CD14-positive monocyte (primary cell): ENCODE data around the gene CLBA1. TPM values are rescaled to one million over a fixed set of nuclear protein-coding genes. Genes with fewer than 3 reads are reported as not detected.
"Not testable (repeated sequence)": the region's sequence is repeated elsewhere in the genome, so short reads cannot be mapped to it uniquely, and the experiment has no call there.

Source experiments
- DNase-seq, 3 donors: peaks; one replicate each; pipeline ENCODE4 v3.0.0-alpha.2; 2011 to 2022
- H2AFZ ChIP-seq: 2 replicates; pipeline ENCODE4 v1.6.0; 2012; ENCODE audit warnings: mild to moderate bottlenecking, low read depth, low read length, inconsistent platforms; ENCODE audit not compliant: insufficient read depth, poor library complexity, severe bottlenecking
- H3K27ac ChIP-seq, 2 donors: 1 replicate in 1 of 2; 2 replicates in 1 of 2; pipeline ENCODE4 v1.5.1; 2012 to 2013; ENCODE audit warnings: low read length in 2 of 2, control low read depth in 1 of 2, inconsistent platforms in 1 of 2, low read depth in 1 of 2, mild to moderate bottlenecking in 1 of 2
- H3K27me3 ChIP-seq, 2 donors: one replicate each; pipeline versions ENCODE4 v1.6.0 to v1.6.1; 2011 to 2013; ENCODE audit warnings: low read length in 2 of 2; ENCODE audit not compliant: control insufficient read depth in 2 of 2, insufficient read depth in 2 of 2
- H3K36me3 ChIP-seq, 2 donors: replicated peaks in 1 of 2; 1 replicate in 1 of 2; 2 replicates in 1 of 2; pipeline versions ENCODE4 v1.5.1 to v1.6.1; 2012 to 2013; ENCODE audit warnings: low read length in 2 of 2, control low read depth in 1 of 2, inconsistent platforms in 1 of 2, mild to moderate bottlenecking in 1 of 2; ENCODE audit not compliant: insufficient read depth in 2 of 2, control insufficient read depth in 1 of 2
- H3K4me1 ChIP-seq, 2 donors: 1 replicate in 1 of 2; 2 replicates in 1 of 2; pipeline versions ENCODE4 v1.5.1 to v1.6.1; 2012 to 2013; ENCODE audit warnings: low read length in 2 of 2, control low read depth in 1 of 2, inconsistent platforms in 1 of 2, mild to moderate bottlenecking in 1 of 2, moderate library complexity in 1 of 2; ENCODE audit not compliant: insufficient read depth in 2 of 2, control insufficient read depth in 1 of 2
- H3K4me2 ChIP-seq: replicated peaks from 2 replicates; pipeline ENCODE3; 2012; ENCODE audit warnings: low read length, moderate library complexity, mild to moderate bottlenecking; ENCODE audit not compliant: poor library complexity, severe bottlenecking; ENCODE audit errors: extremely low read depth
- H3K4me3 ChIP-seq, 3 experiments: fragments of 200-600 bp in 1 of 3; sonication (generic) in 1 of 3; replicated peaks in 1 of 3; 1 replicate in 2 of 3; 2 replicates in 1 of 3; pipeline ENCODE4 v1.5.1; 2011 to 2013; ENCODE audit warnings: low read length in 3 of 3, mild to moderate bottlenecking in 3 of 3, control low read depth in 2 of 3, low read depth in 2 of 3, inconsistent platforms in 1 of 3, moderate library complexity in 1 of 3
- H3K79me2 ChIP-seq: 2 replicates; pipeline ENCODE4 v1.6.0; 2012; ENCODE audit warnings: mild to moderate bottlenecking, control low read depth, inconsistent platforms, low read length, moderate library complexity; ENCODE audit not compliant: insufficient read depth
- H3K9ac ChIP-seq: 2 replicates; pipeline ENCODE4 v1.6.0; 2017; ENCODE audit warnings: low read length, mild to moderate bottlenecking; ENCODE audit not compliant: insufficient read depth, poor library complexity, severe bottlenecking
- H3K9me3 ChIP-seq, 2 donors: replicated peaks in 1 of 2; 1 replicate in 1 of 2; 2 replicates in 1 of 2; pipeline versions ENCODE4 v1.5.1 to v1.6.1; 2012 to 2013; ENCODE audit warnings: low read length in 2 of 2, control low read depth in 1 of 2; ENCODE audit not compliant: control insufficient read depth in 1 of 2, insufficient read depth in 1 of 2
- H4K20me1 ChIP-seq: 2 replicates; pipeline ENCODE4 v1.6.0; 2012; ENCODE audit warnings: mild to moderate bottlenecking, low read length, control low read depth, moderate library complexity; ENCODE audit not compliant: insufficient read depth
- H3K27ac Mint-ChIP-seq, 7 donors: one replicate each; pipeline ENCODE4 v1.8.0; 2020; ENCODE audit warnings: mild to moderate bottlenecking in 7 of 7, mixed read lengths in 7 of 7, moderate library complexity in 6 of 7, inconsistent platforms in 2 of 7
- H3K27me3 Mint-ChIP-seq, 3 donors: one replicate each; pipeline ENCODE4 v1.8.0; 2021 to 2022; ENCODE audit warnings: low read depth in 3 of 3, mild to moderate bottlenecking in 3 of 3, mixed read lengths in 3 of 3, moderate library complexity in 3 of 3, inconsistent platforms in 1 of 3
- H3K36me3 Mint-ChIP-seq, 2 donors: one replicate each; pipeline ENCODE4 v1.8.0; 2020; ENCODE audit warnings: mixed read lengths in 2 of 2, inconsistent platforms in 1 of 2, mild to moderate bottlenecking in 1 of 2
- H3K4me1 Mint-ChIP-seq: one replicate; pipeline ENCODE4 v1.8.0; 2020; ENCODE audit warnings: mild to moderate bottlenecking, mixed read lengths
- H3K4me3 Mint-ChIP-seq, 2 donors: one replicate each; pipeline ENCODE4 v1.8.0; 2020; ENCODE audit warnings: mild to moderate bottlenecking in 2 of 2, mixed read lengths in 2 of 2, moderate library complexity in 1 of 2
- H3K9me3 Mint-ChIP-seq, 7 donors: one replicate each; pipeline ENCODE4 v1.8.0; 2020 to 2022; ENCODE audit warnings: mixed read lengths in 7 of 7, mild to moderate bottlenecking in 6 of 7, moderate library complexity in 6 of 7, inconsistent platforms in 2 of 7
- WGBS: methylation state at CpG from one replicate; pipeline ENCODE4 v1.1.5; 2013; ENCODE audit warnings: missing lambda C conversion rate; ENCODE audit not compliant: insufficient coverage; 5-methylcytosine and 5-hydroxymethylcytosine counted together
- intact Hi-C, 2 donors: fragments of 100-400 bp; cut with micrococcal nuclease; formaldehyde crosslinking; loops; one replicate each; pipeline versions ENCODE4 v1.15.0 to v1.15.1; 2023
- polyA plus RNA-seq, 3 donors: library from polyadenylated mRNA; depleted of rRNA in 1 of 3; unstranded in 2 of 3; stranded (reverse) in 1 of 3; fragments of 300-500 nt in 2 of 3; fragments of >200 nt in 1 of 3; fragmentation: Illumina TruSeq in 2 of 3; gene quantifications; 1 replicate in 2 of 3; 2 replicates in 1 of 3; pipeline ENCODE4 v1.2.3, GENCODE V29; 2012 to 2021
- TF ChIP-seq, protein P1 (sequence below): fragments of 200-600 bp; IDR thresholded peaks from one replicate; pipeline ENCODE4 v1.8.0; 2022; ENCODE audit warnings: antibody characterized with exemption, mild to moderate bottlenecking

Gene CLBA1
- polyA plus RNA-seq, 3 donors = 0.62 to 0.76 (median 0.63) TPM

GRCh38 chr14:104948736-104949031 lies 36.9 kb upstream of the CLBA1 start:
- no peaks in the 10 kb centered on the region for H3K36me3 ChIP-seq
- H3K4me3 ChIP-seq = no peak overlapping the region
- H4K20me1 ChIP-seq = no peaks in the 10 kb centered on the region
- no peak overlapping the region for H3K27ac ChIP-seq
- intact Hi-C loops = no loop called here
- Mint-ChIP-seq H3K27me3 (no peaks in the 10 kb centered on the region), H3K27ac (no peak overlapping the region), H3K4me1 (peaks cover 5% of the 10 kb centered on the region), H3K9me3 (no peaks in the 10 kb centered on the region), H3K4me3 (no peak overlapping the region), H3K36me3 (no peaks in the 10 kb centered on the region)
- no peak for DNase-seq
- no peaks in the 10 kb centered on the region for H3K4me1 ChIP-seq
- TF ChIP-seq, protein P1, sequence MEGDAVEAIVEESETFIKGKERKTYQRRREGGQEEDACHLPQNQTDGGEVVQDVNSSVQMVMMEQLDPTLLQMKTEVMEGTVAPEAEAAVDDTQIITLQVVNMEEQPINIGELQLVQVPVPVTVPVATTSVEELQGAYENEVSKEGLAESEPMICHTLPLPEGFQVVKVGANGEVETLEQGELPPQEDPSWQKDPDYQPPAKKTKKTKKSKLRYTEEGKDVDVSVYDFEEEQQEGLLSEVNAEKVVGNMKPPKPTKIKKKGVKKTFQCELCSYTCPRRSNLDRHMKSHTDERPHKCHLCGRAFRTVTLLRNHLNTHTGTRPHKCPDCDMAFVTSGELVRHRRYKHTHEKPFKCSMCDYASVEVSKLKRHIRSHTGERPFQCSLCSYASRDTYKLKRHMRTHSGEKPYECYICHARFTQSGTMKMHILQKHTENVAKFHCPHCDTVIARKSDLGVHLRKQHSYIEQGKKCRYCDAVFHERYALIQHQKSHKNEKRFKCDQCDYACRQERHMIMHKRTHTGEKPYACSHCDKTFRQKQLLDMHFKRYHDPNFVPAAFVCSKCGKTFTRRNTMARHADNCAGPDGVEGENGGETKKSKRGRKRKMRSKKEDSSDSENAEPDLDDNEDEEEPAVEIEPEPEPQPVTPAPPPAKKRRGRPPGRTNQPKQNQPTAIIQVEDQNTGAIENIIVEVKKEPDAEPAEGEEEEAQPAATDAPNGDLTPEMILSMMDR = no peak
- no peaks in the 10 kb centered on the region for H3K79me2 ChIP-seq
- no peaks in the 10 kb centered on the region for H3K9me3 ChIP-seq
- no peak overlapping the region for H2AFZ ChIP-seq
- no peak overlapping the region for H3K4me2 ChIP-seq
- H3K9ac ChIP-seq = no peak overlapping the region
- no peaks in the 10 kb centered on the region for H3K27me3 ChIP-seq
- 100% methylated on average over 6 of the region's 11 CpGs for WGBS

DNA sequence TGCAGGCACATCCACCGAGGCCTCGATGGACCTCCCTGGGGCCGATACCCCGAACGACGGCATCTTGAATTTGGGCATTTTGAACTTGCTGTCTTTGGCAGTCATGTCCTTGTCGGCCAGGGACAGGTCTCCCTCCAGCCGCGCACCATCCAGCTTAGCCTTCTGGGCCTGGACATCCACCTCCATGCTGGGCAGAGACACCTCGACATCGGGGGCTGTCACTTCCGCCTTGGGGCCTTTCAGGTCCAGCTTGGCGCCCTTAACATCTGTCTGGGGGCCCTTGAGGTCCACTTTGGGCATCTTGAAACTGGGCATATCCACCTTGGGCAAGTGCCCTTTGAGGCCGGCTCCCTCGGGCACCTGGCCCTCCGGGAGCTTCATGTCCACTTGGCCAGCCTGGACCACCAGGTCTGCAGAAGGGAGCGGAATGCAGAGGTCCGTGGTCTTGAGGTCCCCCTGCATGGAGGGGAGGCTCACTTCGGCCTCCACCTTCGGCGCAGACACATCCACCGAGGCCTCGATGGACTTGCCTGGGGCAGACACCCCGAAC lies 36.1 kb upstream of the CLBA1 start:
- H3K4me1 ChIP-seq, H3K27ac Mint-ChIP-seq, H3K36me3 Mint-ChIP-seq, intact Hi-C loops, H2AFZ ChIP-seq, H3K4me1 Mint-ChIP-seq, H3K36me3 ChIP-seq, H3K9me3 Mint-ChIP-seq, H3K79me2 ChIP-seq, H3K4me2 ChIP-seq, H3K4me3 ChIP-seq, DNase-seq, H3K27me3 Mint-ChIP-seq, H3K9ac ChIP-seq, H3K27ac ChIP-seq, H3K4me3 Mint-ChIP-seq, H4K20me1 ChIP-seq, H3K27me3 ChIP-seq, H3K9me3 ChIP-seq: not testable (repeated sequence)
- 97% methylated on average over 16 of the region's 24 CpGs for WGBS
